NCI-H2081 (cell line): ENCODE results near the gene C19orf85.
"Not testable (repeated sequence)": the region's sequence is repeated elsewhere in the genome, so short reads cannot be mapped to it uniquely, and the experiment has no call there.

ENCODE experiments used
- DNase-seq, 2 experiments: peaks; one replicate each; lab custom pipeline; 2025; lab: John Stamatoyannopoulos, UW

The C19orf85 gene

DNA sequence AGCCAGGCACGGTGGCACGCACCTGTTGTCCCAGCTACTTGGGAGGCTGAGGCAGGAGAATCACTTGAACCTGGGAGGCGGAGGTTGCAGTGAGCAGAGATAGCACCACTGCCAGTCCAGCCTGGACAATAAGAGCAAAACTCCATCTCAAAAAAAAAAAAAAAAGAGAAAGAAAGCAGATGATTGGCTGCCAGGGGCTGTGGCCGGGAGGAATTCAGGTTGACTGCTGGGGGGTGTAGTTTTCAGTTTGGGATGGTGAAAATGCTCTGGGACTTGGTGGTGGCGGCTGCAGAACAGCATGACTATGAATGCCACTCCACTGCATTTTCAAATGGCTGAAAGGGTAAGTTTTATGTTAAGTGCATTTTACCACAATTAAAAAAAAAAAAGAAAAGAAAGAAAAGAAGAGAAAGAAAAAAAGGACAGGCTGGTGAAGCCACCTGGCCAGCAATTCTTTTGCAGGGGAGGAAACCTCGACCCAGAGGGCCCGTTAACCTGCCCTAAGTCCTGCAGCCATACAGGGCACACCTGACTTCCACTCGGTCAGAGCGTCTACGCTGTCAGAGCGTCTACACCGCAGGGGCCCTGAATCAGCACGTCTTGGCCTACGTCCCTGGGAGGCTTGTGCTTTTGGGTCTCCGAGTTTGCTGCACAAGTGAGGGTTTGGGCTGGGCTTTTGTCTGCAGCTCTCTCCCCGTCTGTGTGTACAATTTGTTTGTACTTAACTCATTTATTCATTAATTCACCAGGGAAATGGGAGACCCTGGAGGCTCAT, 6.7 kb downstream of the C19orf85 start:
- DNase-seq: no peak

DNA sequence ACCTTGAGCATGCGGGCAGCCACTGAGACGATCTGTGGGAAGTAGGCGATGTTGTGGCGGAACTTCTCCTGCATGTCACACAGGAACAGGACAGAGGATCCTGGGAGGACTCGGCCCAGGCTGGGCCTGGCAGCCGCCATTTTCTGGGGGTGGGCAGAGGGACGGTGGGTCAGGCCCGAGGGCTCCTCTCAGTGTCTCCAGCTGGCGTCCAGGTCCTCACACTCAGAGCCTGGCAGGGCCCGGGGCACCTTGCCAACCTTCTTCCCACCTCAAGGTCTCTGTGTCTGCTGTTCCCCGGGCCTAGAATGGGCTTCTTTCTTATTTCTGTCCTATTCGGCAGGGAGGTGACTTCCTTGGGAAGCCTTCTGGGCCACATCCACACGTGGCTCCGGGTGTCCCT, 8.2 kb downstream of the C19orf85 start:
- no peak for DNase-seq

DNA sequence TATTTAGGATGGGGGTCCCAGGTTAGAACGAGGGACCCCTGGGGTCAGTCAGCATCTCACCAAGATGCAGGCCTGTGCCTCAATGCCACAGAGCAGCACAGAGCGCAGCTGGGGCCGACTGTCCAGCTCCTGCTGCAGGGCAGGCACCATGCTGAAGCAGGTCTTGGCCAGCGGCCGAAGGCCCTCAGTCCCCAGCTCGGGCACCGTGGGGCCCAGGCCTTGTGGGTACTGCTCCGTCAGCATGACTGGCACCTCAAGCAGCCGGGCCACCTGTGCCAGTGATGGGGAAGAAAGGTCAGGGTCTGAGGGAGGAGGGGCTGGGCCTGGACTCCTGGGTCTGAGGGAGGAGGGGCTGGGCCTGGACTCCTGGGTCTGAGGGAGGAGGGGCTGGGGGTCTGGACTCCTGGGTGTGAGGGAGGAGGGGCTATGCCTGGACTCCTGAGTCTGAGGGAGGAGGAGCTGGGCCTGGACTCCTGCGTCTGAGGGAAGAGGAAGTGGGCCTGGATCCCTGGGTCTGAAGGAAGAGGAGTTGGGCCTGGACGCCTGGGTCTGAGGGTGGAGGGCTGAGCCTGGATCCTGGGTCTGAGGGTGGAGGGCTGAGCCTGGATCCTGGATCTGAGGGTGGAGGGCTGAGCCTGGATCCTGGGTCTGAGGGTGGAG, 8.8 kb downstream of the C19orf85 start:
- DNase-seq: no peak

DNA sequence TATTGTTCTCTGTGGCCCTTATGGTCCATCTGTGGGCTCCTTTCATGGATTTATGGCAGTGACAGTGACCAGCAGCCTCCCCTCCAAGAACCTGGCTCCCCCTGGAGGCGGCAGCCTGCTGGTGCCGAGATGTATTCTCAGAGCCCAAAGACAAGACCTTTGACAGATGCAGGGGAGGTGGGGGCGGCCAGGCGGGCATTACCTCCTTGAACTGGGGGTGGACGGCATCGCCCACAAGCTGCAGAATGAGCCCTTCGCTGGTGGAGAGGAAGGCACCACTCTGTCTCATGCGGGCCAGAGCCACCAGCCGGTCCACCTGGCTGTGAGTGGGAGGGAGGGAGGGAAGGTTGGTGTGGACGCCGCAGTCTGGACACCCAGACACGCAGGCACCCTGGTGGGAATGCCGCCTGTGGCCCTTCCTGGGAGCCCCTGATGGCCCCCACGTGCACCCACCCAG, 9.7 kb downstream of the C19orf85 start:
- DNase-seq: peak in 1 of 2 experiments; percentile 14

DNA sequence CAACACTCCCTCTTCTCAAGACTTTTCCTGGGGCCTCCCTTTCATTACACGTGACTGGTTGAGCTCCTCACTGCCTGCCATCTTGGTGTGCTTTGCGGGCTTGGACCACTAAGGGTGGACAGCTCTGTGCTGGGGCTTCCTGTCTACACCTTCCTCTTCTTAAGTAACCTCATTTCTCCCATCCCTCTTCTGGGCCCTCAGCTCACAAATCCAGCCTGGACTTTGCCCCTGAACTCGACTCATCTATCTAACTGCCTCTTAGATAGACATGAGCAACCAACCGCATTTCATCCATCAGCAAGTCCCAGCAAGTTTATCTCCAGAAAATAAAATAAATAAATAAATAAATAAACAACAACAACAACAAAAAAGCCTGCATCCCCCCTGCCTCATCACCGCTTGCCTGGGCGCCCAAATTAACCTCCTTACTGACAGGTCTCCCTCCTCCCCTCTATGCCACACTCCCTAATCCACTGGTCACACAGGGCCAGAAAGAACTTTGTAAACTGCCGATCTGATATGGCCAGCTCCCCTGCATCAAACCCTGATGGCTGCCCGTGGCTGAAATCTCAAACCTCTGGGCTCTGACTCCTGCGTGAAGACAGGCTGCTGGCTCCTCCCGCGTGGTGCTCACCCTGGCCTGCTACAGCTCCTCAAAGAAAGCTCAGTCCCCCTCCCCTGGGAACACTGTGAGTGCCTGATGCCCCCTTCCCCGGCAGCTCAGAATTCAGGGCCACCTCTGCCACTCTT, 10.9 kb downstream of the C19orf85 start:
- DNase-seq: no peak

DNA sequence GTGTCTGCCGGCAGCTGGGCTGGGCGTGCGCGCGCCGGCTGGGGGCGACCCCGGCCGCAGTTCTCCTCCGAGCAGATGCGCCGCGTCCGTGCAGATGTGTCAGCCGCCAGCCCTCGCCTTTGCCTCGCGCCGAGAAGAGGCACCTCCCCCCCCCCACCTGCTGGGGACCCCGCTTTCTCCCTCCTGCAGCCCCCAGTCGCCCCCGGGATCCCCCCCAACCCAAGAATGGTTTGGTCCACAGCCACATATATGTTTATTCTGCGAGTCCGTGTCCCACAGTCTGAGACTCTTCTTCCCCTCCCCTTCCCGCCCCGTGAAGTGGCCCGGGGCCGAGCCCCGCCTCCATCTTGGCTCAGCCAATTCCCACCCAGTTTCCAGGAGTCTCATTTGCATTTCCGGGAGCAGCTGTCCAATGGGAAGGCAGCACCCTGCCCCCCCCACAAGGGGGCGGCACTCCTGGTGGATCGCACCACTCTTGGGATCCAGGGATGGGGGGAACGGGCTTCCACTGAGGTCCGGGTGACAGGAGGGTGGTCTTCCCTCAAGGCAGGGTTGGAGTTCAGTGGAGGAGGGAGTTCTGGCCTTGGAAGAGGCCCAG, 11.7 kb downstream of the C19orf85 start:
- peak; percentile 88 to 92 for DNase-seq

DNA sequence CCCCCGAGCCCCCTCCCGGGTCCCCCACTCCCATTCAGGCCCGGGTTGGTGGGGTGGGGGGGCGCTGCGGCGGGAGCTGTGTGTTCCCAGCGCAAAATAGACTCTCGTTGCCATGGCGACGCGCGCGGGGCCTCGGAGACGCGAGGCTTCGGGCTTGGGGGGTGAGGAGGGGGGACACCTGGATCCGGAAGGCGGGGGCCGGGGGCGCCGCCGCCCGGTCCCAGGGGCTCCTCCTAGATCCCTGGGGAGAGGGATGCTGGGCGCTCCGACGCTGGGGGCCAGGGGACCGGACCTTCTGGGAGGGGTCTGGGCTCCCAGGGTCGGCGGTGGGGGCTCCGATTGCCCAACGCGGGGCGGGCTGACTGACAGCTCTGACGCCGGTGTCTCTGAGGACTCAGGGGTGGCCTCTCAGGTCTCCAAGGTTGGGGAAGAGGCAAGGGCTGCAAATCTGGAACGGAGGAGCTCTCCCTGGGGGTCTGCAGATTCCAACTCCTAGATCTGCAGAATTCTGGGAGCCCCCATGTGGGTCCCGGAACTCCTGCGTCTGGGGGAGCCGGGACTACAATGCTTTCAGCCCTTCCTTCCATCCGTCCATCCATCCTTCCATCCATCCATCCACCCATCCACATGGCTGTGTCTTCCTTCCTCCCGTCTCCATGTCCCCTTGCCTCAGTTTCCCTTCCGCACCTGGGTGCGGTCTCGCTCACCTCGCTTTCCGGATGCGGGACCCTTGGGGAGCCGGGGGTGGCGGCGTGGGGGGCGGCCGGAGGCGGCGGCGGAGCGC, 12.4 kb downstream of the C19orf85 start:
- peak in 1 of 2 experiments; percentile 17 for DNase-seq

DNA sequence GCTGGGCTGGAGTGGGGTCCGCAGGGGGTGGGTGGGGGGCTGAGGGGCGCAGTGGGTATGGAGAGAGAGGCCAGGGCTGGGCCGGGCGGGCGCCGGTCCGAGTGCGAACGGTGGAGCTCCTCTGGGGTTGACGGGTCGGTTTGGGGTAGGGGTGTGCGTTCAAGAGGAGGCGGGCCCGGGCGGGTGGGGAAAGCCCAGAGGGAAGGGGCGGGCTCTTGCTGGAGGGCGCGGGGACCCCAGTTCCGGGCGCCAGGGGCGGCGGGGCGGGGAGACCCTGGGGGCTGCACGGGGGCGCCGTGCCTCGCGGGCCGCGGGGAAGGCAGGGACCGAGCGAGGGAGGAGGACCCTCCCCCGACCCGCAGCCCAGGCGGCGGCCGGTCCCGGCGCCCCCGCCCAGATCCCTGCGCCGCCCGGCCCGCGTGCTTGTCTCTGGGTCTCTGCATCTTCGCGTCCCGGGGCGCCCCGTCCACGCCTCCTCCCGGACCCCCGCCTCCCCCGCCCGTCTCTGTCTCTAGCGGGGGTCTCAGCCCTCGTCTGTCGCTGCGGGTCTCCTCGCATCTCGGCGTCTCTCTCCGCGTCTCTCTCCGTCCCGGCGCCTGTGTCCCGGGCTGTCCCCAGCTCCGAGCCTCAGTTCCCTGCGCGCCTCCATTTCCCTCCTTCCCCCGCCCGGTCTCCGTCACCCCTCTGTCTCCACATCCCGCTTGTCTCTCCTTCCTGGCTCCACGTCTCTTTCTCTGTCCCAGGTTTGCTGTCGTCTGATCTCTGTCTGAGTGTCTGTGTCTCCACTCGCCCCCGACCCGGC, 13.2 kb downstream of the C19orf85 start:
- no peak for DNase-seq

DNA sequence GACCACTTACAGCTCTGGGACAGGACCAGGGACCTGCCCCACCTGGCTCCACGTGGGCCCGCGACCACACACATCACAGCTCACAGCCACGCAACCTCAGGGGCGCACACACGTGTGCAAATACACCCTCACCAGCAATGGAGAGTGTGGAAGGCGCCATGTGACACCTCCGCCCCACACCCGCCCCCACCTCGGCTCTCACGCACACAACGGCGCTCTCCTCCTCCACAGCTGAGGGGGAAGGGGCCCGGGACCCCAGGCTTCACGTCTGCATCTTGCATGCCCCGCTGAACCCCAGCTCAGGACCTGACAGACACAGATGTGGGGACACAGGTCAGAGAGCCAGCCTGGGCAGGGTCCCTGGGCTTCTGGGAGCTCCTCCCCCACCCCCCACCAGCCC, 15.1 kb downstream of the C19orf85 start:
- DNase-seq: no peak

DNA sequence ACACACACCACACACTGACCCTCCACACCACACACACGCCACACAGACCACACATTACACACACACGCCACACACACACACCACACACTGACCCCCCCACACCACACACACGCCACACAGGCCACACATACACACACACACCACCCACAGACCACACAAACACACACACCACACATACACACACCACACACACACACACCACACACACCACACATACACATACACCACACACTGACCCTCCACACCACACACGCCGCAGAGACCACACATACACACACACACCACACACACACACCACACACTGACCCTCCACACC, 16.4 kb downstream of the C19orf85 start:
- DNase-seq: not testable (repeated sequence)

DNA sequence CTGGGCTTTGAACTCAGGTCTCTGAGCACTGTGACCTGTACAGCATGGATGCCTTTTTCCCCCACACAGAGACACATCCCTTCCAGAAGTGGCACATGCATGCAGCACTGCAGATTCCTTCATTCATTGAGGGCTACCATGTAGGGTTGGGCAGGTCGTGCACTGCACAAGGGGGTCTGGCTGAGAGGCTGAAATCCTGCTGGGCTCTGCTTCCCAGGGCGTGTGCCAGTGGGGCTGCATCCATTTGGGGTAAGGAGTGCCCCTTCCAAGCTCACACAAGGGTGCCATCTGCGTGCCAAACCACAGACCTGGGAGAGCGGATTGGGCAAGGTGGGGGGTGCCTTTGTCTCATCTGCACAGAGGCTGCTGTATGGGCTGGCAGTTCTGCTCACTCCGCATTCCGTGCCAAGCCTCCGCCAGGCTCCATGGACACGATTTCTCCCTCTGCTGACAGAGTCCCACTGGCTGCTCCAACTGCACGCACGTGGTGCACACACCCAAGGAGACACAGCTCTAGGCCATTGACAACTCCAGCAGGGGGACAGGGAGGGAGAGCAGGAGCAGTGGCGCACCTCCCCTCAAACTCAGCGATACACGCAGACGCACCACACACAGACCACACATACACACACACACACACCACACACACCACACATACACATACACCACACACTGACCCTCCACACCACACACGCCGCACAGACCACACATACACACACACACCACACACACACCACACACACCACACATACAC, 17.0 kb downstream of the C19orf85 start:
- DNase-seq: peak; percentile 66 to 77

DNA sequence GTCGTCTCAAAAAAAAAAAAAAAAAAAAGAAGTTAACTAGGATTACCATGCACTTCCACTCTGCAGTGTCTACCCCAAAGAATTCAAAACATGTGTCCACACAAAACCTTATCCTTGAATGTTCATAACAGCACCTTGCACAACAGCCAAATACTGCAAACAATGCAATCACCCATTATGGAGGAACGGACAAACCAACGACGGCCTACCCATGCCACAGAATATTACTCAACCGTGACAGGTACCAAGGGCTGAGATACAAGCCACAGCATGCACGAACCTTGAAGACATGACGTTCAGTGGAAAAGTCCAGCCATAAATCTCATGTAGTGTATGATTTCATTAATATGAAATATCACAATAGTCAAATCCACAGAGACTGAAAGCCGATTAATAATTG, 18.5 kb downstream of the C19orf85 start:
- DNase-seq: no peak

DNA sequence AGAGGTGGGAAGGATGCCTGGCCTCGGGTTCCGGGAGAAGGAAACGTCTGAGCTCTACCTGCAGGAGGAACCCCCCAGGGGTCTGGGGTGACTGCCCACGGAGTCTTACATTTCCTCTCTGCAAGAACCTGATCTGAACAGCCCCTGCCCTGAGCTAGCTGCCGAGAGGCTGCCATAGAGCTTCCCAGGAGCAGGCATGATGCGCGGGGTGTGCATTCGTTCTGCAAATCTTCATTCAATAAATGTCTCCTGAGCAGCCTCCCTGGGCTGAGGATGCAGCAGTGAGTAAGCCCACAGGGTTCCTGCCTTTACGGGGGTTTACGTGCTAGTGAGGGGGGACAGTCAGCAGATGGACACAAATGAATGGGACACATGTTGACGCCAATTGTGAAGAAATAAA, 19.9 kb downstream of the C19orf85 start:
- no peak for DNase-seq

DNA sequence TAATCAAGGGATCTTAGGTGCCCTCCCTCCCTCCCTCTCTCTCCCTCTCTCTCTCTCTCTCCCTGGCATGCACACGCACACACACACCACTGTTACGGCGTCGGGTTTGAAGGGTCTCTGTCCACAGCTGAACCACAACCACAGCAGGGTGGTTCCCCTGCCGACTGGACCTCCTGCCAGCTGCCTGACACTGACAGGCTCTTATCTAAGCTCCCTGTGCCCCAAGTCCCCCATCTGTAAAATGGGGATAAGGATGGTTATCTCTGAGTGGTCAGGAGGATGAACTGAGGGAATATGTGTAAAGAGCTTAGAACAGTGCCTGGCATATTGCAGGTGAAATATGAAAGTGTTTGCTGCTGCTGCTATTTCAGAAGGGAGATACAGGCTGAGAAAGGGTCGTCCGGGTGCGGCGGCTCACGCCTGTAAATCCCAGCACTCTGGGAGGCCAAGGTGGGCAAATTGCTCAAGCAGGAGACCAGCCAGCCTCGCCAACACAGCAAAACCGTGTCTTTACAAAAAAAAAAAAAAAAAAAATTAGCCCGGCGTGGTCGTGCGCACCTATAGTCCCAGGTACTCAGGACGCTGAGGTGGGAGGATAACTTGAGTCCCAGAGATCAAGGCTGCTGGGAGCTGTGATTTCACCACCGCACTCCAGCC, 20.6 kb downstream of the C19orf85 start:
- DNase-seq: no peak

DNA sequence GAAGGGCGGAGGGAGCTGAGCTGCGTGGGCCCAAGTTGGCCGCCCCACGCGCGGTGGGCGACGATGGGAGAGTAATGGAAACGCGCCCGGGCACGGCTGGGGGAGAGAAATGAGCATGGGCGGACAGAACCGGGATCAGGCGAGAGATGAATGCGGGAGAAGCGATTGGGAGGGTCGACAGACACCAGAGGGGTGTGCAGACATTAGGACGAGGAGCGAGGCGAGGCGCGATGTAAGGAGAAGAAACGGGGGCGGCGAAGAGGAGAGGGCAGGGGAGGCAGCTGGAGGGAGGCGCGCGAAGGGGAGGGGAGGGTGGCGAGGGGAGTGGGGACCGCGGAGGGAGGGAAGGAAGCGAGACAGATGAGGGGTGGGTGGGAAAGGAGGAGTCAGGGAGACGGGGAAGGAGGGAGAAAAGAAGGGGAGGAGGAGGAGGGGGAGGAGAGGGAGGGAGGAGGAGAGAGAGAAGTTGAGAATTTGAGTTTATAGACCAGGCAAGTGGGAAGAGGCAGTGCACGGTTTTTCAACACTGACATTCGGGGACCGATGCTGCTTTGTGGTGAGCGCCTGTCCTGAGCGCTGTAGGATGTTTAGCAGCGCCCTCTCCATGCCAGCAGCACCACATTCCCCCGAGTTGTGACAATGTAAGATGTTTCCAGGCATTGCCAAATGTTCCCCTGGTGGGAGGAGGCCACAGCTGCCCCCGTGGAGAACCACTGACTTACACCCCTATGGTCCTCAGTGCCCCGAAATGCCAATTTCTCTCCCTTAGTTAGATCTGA, 21.3 kb downstream of the C19orf85 start, which contains the start of gene SHISA7:
TSS of gene SHISA7 (minus strand) at position 256 of the 779 bp plus-strand sequence. CDS start 437 bp downstream, outside the sequence.
- no peak for DNase-seq

DNA sequence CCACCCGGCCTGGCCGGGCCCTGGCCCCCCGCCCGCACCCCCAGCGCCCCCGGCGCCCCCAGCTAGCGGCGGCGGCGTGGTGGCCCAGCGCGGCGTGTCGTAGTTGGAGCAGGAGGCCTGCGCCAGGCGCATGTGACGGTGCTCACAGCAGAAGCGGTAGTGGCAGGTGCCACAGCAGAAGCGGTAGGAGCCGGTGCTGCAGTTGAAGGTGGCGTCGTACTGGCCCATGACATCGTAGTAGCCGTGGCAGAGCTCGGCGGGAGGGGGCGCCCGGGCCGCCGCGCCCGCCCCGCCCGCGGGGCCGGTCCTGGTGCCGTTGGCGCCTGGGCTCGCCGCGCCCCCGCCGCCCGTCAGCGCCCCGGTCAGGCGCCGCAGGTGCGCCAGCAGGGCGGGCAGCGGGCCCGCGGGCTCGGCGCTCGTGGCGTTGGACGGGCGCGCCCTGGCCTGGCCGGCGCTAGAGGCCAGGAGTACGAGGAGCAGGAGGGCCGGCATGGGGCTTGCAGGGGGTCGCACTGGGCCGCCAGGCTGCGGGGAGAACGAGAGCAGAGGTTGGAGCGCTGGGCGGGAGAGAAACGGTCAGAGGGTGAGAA, 22.1 kb downstream of the C19orf85 start:
- DNase-seq: peak in 1 of 2 experiments; percentile 13

DNA sequence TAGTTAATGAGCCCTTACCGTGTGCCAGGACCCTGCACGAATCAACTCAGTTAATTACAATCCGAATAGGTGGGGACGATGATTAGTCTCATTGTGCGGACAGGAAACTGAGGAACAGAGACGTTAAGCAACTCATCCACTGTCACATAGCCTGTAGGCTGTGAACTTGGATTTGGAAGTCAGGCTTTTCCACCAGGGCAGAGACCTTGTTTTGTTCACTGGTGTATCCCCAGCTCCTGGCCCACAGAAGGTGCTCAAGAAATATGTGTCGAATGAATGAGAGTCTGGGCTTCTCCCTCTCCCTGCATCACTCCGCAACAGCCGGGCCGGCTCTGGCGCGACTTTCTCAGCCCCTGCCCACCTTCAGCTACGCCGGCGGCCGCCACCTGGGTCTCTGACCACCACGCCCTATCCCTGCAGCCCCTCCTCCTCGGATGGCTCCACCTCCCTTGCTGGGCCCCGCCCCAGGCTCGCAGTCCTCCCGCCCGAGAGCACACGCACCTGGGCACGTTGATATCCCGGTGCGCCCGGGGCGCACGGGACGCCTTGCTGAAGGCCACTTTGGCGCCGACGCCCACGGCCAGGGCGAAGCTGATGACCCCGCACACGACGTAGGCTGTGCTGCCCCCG, 22.7 kb downstream of the C19orf85 start:
- DNase-seq: peak; percentile 27 to 32

DNA sequence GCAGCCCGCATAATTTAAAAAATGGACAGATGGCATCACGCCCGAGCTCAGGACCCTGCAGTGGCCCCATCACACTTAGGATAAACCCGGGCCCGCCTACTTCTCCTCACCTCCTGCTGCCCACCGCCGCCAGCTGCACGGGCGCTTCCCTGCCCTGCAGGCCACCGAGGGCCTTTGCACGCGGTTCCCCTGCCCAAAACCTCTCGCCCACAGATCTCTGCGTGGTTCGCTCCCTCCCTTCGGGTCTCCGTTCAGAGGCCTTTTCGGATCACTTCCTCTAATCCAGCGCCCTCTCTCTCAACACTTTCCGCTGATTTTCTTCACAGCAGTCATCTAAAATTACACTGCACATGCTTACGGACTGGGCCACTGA, 23.2 kb downstream of the C19orf85 start:
- DNase-seq: no peak
